ENCODE results near the gene APOA1.

GRCh38 chr11:116813781-116814471 is 23.5 kb downstream of the APOA1 start:
- TF ChIP-seq CTCF (conservative IDR thresholded peaks at IDR 0.05) (no peak), EZH2 (IDR thresholded peaks at IDR 0.05; ENCODE audit: low read depth) (no peak)

Measured in PC-9 (cell line).